SHP77 treated with DMSO at 0.1 percent for 48 hours (cell line): ENCODE data around the gene MTHFR.
"Not testable (repeated sequence)": the region's sequence is repeated elsewhere in the genome, so short reads cannot be mapped to it uniquely, and the experiment has no call there.

Source experiments
- DNase-seq: peaks from one replicate; lab custom pipeline; 2025; lab: John Stamatoyannopoulos, UW

MTHFR gene

DNA sequence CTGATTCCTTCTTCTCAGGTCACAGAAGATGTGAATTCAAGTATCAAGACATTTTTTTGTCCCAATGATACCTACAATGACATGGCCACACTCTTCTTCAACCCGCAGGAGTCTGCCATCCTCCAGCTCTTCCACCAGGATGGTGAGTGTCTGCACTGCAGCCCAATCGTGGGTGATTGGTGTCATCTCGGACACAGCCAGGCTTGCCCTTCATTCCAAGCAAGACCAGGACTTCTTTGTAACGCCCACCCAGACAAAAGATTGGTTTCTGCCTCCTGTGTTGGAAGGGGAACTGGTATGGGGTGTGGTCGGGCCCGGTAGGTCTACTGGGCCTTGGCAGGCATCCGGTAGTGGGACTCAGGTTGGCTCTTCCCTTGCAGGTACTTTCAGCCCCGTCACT is 27.7 kb upstream of the MTHFR start:
- no peak for DNase-seq

DNA sequence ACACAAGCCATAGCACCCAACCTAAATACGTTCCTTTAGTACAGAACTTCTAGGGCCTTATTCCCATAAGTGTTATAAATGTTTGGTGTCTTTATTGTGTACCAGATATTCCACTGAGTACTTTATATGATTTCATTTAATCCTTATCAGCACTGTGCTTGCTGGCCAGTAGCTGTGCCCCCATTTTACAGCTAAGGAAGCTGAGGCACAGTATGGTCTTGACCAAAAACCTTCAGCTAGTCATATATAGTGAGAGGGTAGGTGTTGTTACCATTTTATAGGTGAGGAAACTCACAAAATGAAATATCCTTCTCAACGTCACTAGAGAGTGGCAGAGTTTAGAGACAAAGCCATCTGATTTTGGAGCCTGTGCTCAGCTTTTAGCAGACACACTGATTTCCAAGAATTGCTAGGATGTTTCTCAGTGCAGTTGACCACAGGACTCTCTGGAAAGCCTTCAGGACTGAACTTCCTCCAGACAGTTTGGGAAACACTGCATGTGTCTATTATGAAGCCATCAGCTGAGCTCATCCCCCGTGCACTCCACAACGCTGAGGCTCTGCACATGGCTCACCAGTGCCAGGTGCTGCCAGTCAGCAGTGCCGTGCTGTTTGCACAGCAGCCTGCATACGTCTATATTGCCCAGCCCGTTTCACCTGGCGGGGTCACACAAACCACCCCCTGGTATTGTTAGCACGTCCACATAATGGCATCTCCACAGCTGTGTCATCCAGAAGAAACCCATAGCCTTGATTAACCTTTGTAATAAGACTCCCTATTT is 26.4 kb upstream of the MTHFR start:
- DNase-seq, result peak; percentile 10

GRCh38 chr1:11828511-11828910 is 22.7 kb upstream of the MTHFR start:
- DNase-seq, result no peak

DNA sequence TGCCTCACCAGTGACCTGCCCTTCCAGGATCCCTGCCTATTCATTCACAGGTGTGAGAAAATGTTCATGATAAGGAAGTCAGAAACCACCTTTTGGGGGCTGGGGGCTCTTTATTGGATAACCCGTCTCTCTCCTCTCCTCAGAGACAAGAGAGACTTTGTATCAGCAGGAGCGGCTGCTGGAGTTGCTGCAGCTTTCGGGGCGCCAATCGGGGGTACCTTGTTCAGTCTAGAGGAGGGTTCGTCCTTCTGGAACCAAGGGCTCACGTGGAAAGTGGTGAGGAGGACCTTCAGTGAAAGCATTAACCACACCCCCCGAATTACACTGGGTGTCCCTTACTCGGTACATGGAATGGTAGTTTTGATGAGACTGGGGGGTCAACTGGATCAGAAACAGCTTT is 21.2 kb upstream of the MTHFR start:
- DNase-seq, result no peak

- no peak for DNase-seq
These were observed 19.4 kb upstream of the MTHFR start for GRCh38 chr1:11825131-11825530.

DNA sequence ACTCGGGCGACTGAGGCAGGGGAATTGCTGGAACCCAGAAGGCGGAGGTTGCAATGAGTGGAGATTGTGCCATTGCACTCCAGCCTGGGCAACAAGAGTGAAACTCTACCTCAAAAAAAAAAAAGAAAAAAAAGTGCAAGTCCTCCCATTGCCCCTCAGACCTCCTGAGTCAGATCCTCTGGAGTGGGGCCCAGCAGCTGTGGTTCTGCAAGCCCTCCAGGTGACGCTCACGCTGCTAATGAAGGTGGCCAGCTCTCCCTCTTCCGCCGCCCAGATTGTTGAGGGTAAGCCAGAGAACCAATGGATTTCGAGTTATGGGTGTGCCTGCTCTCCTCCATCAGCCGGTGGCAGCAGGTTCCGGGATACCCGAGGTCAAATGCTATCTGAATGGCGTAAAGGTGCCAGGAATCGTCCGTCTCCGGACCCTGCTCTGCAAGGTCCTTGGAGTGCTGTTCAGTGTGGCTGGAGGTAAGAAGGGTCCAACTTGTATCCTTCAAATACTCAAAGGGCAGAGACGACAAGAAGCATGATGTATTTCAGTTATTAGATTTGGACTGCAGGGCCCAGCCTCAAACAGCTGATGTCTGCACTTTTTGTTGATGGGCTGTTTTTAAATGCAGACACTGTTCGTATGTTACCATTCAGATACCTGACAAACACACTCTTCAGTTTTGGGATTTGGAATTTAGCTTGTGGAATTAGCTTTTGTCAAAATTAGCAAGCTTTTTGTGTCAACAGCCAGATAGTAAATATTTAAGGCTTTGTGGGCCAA is 17.8 kb upstream of the MTHFR start:
- DNase-seq, result no peak

GRCh38 chr1:11822091-11822490 is 16.3 kb upstream of the MTHFR start:
- DNase-seq, result no peak

GRCh38 chr1:11817192-11817591 is 11.4 kb upstream of the MTHFR start:
- DNase-seq, result no peak

GRCh38 chr1:11813021-11813420 is 7.3 kb upstream of the MTHFR start:
- DNase-seq, result no peak

DNA sequence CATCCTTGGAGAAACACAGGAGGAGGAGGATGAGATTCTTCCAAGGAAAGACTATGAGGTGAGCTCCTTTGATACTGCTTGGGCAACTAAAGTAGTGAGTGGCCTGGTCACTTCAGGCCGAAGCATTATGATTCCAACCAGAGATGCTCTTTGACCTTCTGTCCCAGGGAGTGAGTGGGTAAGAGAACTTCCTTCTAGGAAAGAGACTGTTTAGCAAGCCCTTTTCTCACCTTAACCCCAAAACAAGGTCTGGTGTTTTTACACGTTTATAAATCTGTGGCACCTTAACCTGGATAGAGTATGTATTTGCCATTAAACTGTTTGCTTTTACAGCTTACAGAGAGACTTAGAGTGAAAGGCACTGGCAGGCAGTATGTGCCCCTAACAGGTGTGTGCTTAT is 1.4 kb upstream of the MTHFR start:
- DNase-seq, result no peak

- no peak for DNase-seq
These were observed 658 bp upstream of the MTHFR start for GRCh38 chr1:11806307-11806936.

GRCh38 chr1:11804666-11805421 is 920 bp downstream of the MTHFR start:
- no peak for DNase-seq

GRCh38 chr1:11803924-11804665 is 1.7 kb downstream of the MTHFR start:
- not testable (repeated sequence) for DNase-seq

DNA sequence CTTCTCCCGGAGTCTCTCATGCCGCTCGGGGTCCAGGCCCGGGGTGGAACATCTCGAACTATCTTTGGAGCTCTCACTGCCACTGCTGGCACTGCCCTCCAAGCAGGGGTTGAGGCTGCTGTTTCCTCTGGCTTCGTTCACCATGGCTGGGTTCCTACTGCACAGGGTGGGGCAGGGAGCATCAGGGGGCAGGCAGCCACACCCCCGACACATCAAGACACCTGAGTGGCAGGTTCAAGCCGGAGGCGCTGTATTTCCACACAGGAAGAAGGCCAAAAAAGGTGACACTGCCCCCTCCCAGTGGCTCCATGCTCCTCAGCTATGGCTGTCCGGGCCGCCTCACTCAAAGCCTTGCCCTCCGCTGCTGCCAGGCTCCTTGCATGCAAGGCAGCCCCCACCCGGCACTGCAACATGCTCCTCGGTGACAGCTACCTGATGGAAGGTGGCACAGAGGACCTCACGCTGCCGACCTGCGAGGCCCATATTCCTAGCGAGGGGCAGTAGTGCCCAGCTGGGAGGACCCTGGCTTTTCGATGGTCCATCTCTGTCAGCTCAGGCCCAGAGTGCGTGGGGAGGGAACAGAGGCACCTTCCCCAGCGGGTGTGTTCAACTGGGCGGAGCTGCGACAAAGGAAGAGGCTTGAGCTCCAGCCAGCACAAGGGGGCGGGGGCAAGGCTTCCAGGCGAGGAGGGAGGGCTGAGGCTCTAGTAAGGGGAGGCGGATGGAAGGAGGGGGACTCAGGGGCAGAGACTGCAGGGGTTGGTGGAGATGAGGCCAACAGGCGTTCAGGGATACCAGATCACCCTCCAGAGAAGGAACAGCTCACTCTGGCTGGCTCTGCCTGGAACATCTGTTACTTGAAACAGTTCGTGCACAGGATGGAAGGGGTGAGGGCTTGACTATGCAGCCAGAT is 2.5 kb downstream of the MTHFR start:
- no peak for DNase-seq

DNA sequence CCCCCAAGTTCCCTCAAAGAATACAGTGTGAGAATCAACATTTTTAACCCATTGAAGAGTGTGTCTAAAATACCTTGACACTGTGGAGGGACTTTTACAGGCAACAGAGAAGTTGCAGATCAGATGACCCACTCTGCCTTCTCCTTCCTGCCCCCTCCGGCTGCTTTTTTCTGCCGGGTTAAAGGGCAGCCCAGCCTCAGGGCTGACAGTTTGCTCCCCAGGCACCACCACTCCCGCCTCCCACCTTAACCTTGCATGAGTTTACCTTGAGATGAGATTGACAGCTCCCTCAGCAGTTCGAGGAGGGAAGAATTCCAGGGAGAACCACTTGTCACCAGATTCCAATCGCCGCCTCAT is 3.2 kb downstream of the MTHFR start:
- no peak for DNase-seq

DNA sequence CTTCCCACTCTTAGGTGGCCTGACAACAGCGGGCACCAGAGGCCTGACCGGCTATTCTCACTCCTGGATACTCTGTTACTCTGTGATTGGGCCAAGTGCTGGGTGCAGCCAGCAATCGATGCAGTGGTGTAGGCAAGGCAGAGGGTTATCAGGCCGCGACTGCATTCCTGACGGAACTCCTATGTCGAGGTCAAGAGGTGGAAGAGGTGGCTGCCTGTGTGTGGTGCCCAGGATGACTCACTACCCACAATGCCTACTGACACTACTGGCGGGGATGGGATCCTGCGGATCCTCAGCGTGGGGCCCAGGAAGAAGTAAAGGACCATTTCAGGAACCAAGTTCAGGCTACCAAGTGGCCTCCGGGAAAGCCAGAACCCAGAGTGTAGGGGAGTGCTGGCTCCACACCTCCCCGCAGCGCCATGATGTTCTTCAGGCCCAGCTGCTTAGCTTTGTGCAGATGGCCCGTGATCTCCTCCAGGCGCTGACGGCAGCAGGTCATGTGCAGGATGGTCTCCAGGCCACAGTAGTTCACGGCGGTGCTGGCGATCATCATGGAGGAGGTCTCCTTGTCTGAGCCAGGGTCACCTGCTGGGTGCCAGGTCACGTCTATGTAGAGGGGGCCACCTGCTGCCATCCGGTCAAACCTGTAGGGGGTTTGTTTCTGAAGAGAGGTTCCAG is 4.9 kb downstream of the MTHFR start:
- no peak for DNase-seq

GRCh38 chr1:11800391-11800755 is 5.4 kb downstream of the MTHFR start:
- DNase-seq, result no peak

GRCh38 chr1:11799896-11800295 is 5.9 kb downstream of the MTHFR start:
- DNase-seq, result no peak

GRCh38 chr1:11799099-11799498 is 6.7 kb downstream of the MTHFR start:
- DNase-seq, result no peak
